Measurements from ENCODE around the gene CXXC5.

The CXXC5 gene

GRCh38 chr5:139662617-139663016, 14.5 kb downstream of the CXXC5 start:
- no peaks in the 10 kb centered on the region for H3K9me3 Mint-ChIP-seq
- no peak for TF ChIP-seq CTCF (IDR thresholded peaks at IDR 0.05)
- peaks cover 88% of the 10 kb centered on the region for H3K4me1 Mint-ChIP-seq
- no peak for DNase-seq
- no peaks in the 10 kb centered on the region for H3K36me3 Mint-ChIP-seq (ENCODE audit: low read depth)
- no peak overlapping the region for H3K27ac Mint-ChIP-seq
- no peaks in the 10 kb centered on the region for H3K27me3 Mint-ChIP-seq (ENCODE audit: low read depth, poor library complexity)
- H3K4me3 Mint-ChIP-seq: no peak overlapping the region

- DNase-seq: no peak
- Mint-ChIP-seq H3K36me3 (ENCODE audit: low read depth) (no peaks in the 10 kb centered on the region), H3K4me3 (no peak overlapping the region), H3K27ac (no peak overlapping the region), H3K27me3 (ENCODE audit: low read depth, poor library complexity) (no peaks in the 10 kb centered on the region), H3K4me1 (peaks cover 86% of the 10 kb centered on the region), H3K9me3 (no peaks in the 10 kb centered on the region)
- no peak for TF ChIP-seq CTCF (IDR thresholded peaks at IDR 0.05)
Observed at GRCh38 chr5:139663207-139664085, 15.3 kb downstream of the CXXC5 start.

GRCh38 chr5:139664086-139664693, 16.0 kb downstream of the CXXC5 start:
- H3K27ac Mint-ChIP-seq: no peak overlapping the region

GRCh38 chr5:139664727-139665351, 16.7 kb downstream of the CXXC5 start:
- Mint-ChIP-seq H3K4me1 (peaks cover 88% of the 10 kb centered on the region), H3K27me3 (ENCODE audit: low read depth, poor library complexity) (no peaks in the 10 kb centered on the region), H3K27ac (no peak overlapping the region), H3K4me3 (no peak overlapping the region), H3K9me3 (no peaks in the 10 kb centered on the region), H3K36me3 (ENCODE audit: low read depth) (no peaks in the 10 kb centered on the region)
- no peak for TF ChIP-seq CTCF (IDR thresholded peaks at IDR 0.05)
- no peak for DNase-seq

More at GRCh38 chr5:139664086-139664693, 16.0 kb downstream of the CXXC5 start:
- Mint-ChIP-seq H3K4me3 (no peak overlapping the region), H3K27me3 (ENCODE audit: low read depth, poor library complexity) (no peaks in the 10 kb centered on the region), H3K9me3 (no peaks in the 10 kb centered on the region), H3K4me1 (peaks cover 86% of the 10 kb centered on the region), H3K36me3 (ENCODE audit: low read depth) (no peaks in the 10 kb centered on the region)
- TF ChIP-seq CTCF (IDR thresholded peaks at IDR 0.05): no peak
- no peak for DNase-seq

GRCh38 chr5:139665626-139666025, 17.5 kb downstream of the CXXC5 start:
- no peaks in the 10 kb centered on the region for H3K36me3 Mint-ChIP-seq (ENCODE audit: low read depth)
- TF ChIP-seq CTCF (IDR thresholded peaks at IDR 0.05): no peak
- no peaks in the 10 kb centered on the region for H3K9me3 Mint-ChIP-seq
- H3K4me3 Mint-ChIP-seq: no peak overlapping the region
- H3K27me3 Mint-ChIP-seq (ENCODE audit: low read depth, poor library complexity): no peaks in the 10 kb centered on the region
- no peak overlapping the region for H3K27ac Mint-ChIP-seq
- peaks cover 88% of the 10 kb centered on the region for H3K4me1 Mint-ChIP-seq
- no peak for DNase-seq
